ENCODE results near the gene METTL21C. TPM values are rescaled to one million over a fixed set of nuclear protein-coding genes. Genes with fewer than 3 reads are reported as not detected.

The METTL21C gene
- polyA plus RNA-seq, 1 donor (not counting 4 experiments of a cell fraction or from before 2014, with no cell fraction given), result not detected

GRCh38 chr13:102667023-102667422 lies 27.8 kb downstream of the METTL21C start:
- no peaks in the 10 kb centered on the region for H3K9me1 ChIP-seq (ENCODE audit: control insufficient read depth, extremely low read depth, insufficient read depth, low read length)
- dilution Hi-C loops (cut with MboI; ENCODE audit: extremely low pct_ligation_motif_present, low sequenced_read_pairs), result no loop called here
- no peaks in the 10 kb centered on the region for H3K4me1 ChIP-seq (ENCODE audit: control insufficient read depth, extremely low read depth, insufficient read depth, low read length)
- TF ChIP-seq CTCF (optimal IDR thresholded peaks at IDR 0.05 in 1 of 3, IDR thresholded peaks at IDR 0.05 in 1 of 3, conservative IDR thresholded peaks at IDR 0.05 in 1 of 3; ENCODE audit: extremely low read depth in 1 of 3, insufficient read depth in 2 of 3, low read length in 3 of 3), result no peak
- TF ChIP-seq EZH2 (IDR thresholded peaks at IDR 0.05; ENCODE audit: low read length), result no peak
- H3K27ac ChIP-seq (ENCODE audit: control insufficient read depth, insufficient read depth, low read length), result no peak overlapping the region
- H3K4me2 ChIP-seq (ENCODE audit: control insufficient read depth, extremely low read depth, insufficient read depth, low read depth, low read length), result no peak overlapping the region
- no peak for DNase-seq (ENCODE audit: low read depth, low spot score)
- no peaks in the 10 kb centered on the region for H3K27me3 ChIP-seq (ENCODE audit: control insufficient read depth, extremely low read depth, insufficient read depth, low read length)
- H4K20me1 ChIP-seq (ENCODE audit: control insufficient read depth, extremely low read depth, insufficient read depth, low read length), result no peaks in the 10 kb centered on the region
- FAIRE-seq, result no peak
- peaks cover 5 to 7% of the 10 kb centered on the region in 2 experiments for H3K36me3 ChIP-seq (ENCODE audit: control insufficient read depth in 2 of 2, extremely low read depth in 1 of 2, insufficient read depth in 2 of 2, low read length in 2 of 2)
- H2AFZ ChIP-seq (ENCODE audit: control insufficient read depth, low read length), result no peak overlapping the region
- no peak overlapping the region for H3K9ac ChIP-seq (ENCODE audit: control insufficient read depth, extremely low read depth, insufficient read depth, low read length)
- no peak overlapping the region for H3K4me3 ChIP-seq (ENCODE audit: control insufficient read depth in 2 of 3, extremely low read depth in 1 of 3, insufficient read depth in 2 of 3, low read depth in 1 of 3, low read length in 3 of 3)
- H3K79me2 ChIP-seq (ENCODE audit: control insufficient read depth, insufficient read depth, low read length), result no peaks in the 10 kb centered on the region
- H3K9me3 ChIP-seq (ENCODE audit: control insufficient read depth, low read depth, low read length), result no peaks in the 10 kb centered on the region

GRCh38 chr13:102659168-102659713 lies 35.6 kb downstream of the METTL21C start:
- FAIRE-seq, result no peak
- dilution Hi-C loops (cut with MboI; ENCODE audit: extremely low pct_ligation_motif_present, low sequenced_read_pairs), result no loop called here
- peaks cover 6 to 8% of the 10 kb centered on the region in 2 experiments for H3K36me3 ChIP-seq (ENCODE audit: control insufficient read depth in 2 of 2, extremely low read depth in 1 of 2, insufficient read depth in 2 of 2, low read length in 2 of 2)

More at GRCh38 chr13:102659168-102659713, 35.6 kb downstream of the METTL21C start:
- Histone ChIP-seq H3K4me2 (ENCODE audit: control insufficient read depth, extremely low read depth, insufficient read depth, low read depth, low read length) (no peak overlapping the region), H3K4me1 (ENCODE audit: control insufficient read depth, extremely low read depth, insufficient read depth, low read length) (no peaks in the 10 kb centered on the region), H3K27me3 (ENCODE audit: control insufficient read depth, extremely low read depth, insufficient read depth, low read length) (no peaks in the 10 kb centered on the region), H3K9me1 (ENCODE audit: control insufficient read depth, extremely low read depth, insufficient read depth, low read length) (no peaks in the 10 kb centered on the region), H2AFZ (ENCODE audit: control insufficient read depth, low read length) (no peak overlapping the region), H3K27ac (ENCODE audit: control insufficient read depth, insufficient read depth, low read length) (no peak overlapping the region), H3K4me3 (ENCODE audit: control insufficient read depth in 2 of 3, extremely low read depth in 1 of 3, insufficient read depth in 2 of 3, low read depth in 1 of 3, low read length in 3 of 3) (no peak overlapping the region), H3K9ac (ENCODE audit: control insufficient read depth, extremely low read depth, insufficient read depth, low read length) (no peak overlapping the region), H3K79me2 (ENCODE audit: control insufficient read depth, insufficient read depth, low read length) (no peaks in the 10 kb centered on the region), H4K20me1 (ENCODE audit: control insufficient read depth, extremely low read depth, insufficient read depth, low read length) (no peaks in the 10 kb centered on the region), H3K9me3 (ENCODE audit: control insufficient read depth, low read depth, low read length) (no peaks in the 10 kb centered on the region)
- DNase-seq (ENCODE audit: low read depth, low spot score), result no peak
- no peak for TF ChIP-seq CTCF (optimal IDR thresholded peaks at IDR 0.05 in 1 of 3, IDR thresholded peaks at IDR 0.05 in 1 of 3, conservative IDR thresholded peaks at IDR 0.05 in 1 of 3; ENCODE audit: extremely low read depth in 1 of 3, insufficient read depth in 2 of 3, low read length in 3 of 3)
- TF ChIP-seq EZH2 (IDR thresholded peaks at IDR 0.05; ENCODE audit: low read length), result no peak

Data from keratinocyte (primary cell).